SK-N-SH (cell line): ENCODE data around the gene CCDC88B. TPM values are rescaled to one million over a fixed set of nuclear protein-coding genes. Genes with fewer than 3 reads are reported as not detected.
A peak's percentile ranks its signal among the peaks of the same experiment; 100 is the strongest.

Source experiments
- CTCF ChIA-PET: fragments of 300-600, 350-600 bp; formaldehyde crosslinking; extraction: SDS; loops from one replicate; lab custom pipeline; 2021; lab: Yijun Ruan, JAX
- POLR2A ChIA-PET: fragments of 350-600 bp; sonication (Branson Sonifier 250); formaldehyde crosslinking; extraction: SDS; loops from one replicate; lab custom pipeline; 2020; ENCODE audit warnings: antibody characterized with exemption, inconsistent platforms; lab: Yijun Ruan, JAX
- DNase-seq: peaks from one replicate; pipeline ENCODE4 v3.0.0; 2012
- H2AFZ ChIP-seq: fragments of 200-600 bp; sonication (generic); 2 replicates; pipeline ENCODE4 v1.8.1; 2016; ENCODE audit warnings: antibody characterized with exemption, mild to moderate bottlenecking, low read depth
- H3F3A ChIP-seq: fragments of 200-600 bp; sonication (generic); replicated peaks from 2 replicates; pipeline ENCODE3; 2016; ENCODE audit warnings: antibody characterized with exemption, mild to moderate bottlenecking; ENCODE audit not compliant: insufficient read depth
- H3K27ac ChIP-seq, 2 experiments: fragments of 200-500 bp in 1 of 2; fragments of 200-600 bp in 1 of 2; sonication (Bioruptor generic) in 1 of 2; sonication (generic), shearing (Covaris generic) in 1 of 2; 2 replicates each; pipeline versions ENCODE4 v1.5.1 to v1.6.1; 2014 to 2016; ENCODE audit warnings: low read depth in 2 of 2, inconsistent platforms in 1 of 2, low read length in 1 of 2, mild to moderate bottlenecking in 1 of 2, mixed read lengths in 1 of 2
- H3K27me3 ChIP-seq: fragments of 200-600 bp; sonication (generic), shearing (Covaris generic); 2 replicates; pipeline ENCODE4 v1.6.1; 2016; ENCODE audit warnings: mixed run types; ENCODE audit not compliant: insufficient read depth
- H3K36me3 ChIP-seq, 2 experiments: fragments of 200-500 bp in 1 of 2; fragments of 200-600 bp in 1 of 2; sonication (Bioruptor generic) in 1 of 2; sonication (generic) in 1 of 2; replicated peaks in 1 of 2; 2 replicates each; pipeline versions ENCODE3 to v1.5.1; 2014 to 2016; ENCODE audit warnings: low read length in 1 of 2, mild to moderate bottlenecking in 1 of 2; ENCODE audit not compliant: insufficient read depth in 2 of 2, control insufficient read depth in 1 of 2
- H3K4me1 ChIP-seq, 2 experiments: fragments of 200-500 bp in 1 of 2; fragments of 200-600 bp in 1 of 2; sonication (Bioruptor generic) in 1 of 2; sonication (generic), shearing (Covaris generic) in 1 of 2; 2 replicates each; pipeline versions ENCODE4 v1.5.1 to v1.6.1; 2014 to 2016; ENCODE audit warnings: low read depth in 1 of 2, low read length in 1 of 2, mixed run types in 1 of 2; ENCODE audit not compliant: insufficient read depth in 2 of 2, control insufficient read depth in 1 of 2
- H3K4me2 ChIP-seq: fragments of 200-600 bp; sonication (generic), shearing (Covaris generic); 2 replicates; pipeline ENCODE4 v1.6.1; 2017; ENCODE audit warnings: mixed run types
- H3K4me3 ChIP-seq, 2 experiments: fragments of 200-500 bp in 1 of 2; fragments of 200-600 bp in 1 of 2; sonication (Bioruptor generic) in 1 of 2; sonication (generic), shearing (Covaris generic) in 1 of 2; 2 replicates each; pipeline versions ENCODE4 v1.5.1 to v1.8.1; 2014 to 2016; ENCODE audit warnings: low read depth in 2 of 2, inconsistent platforms in 1 of 2, low read length in 1 of 2, mild to moderate bottlenecking in 1 of 2, mixed read lengths in 1 of 2, moderate library complexity in 1 of 2
- H3K79me2 ChIP-seq: fragments of 200-600 bp; sonication (generic); 2 replicates; pipeline ENCODE4 v1.8.1; 2017; ENCODE audit warnings: mild to moderate bottlenecking; ENCODE audit not compliant: insufficient read depth
- H3K9ac ChIP-seq: fragments of 200-600 bp; sonication (generic); 2 replicates; pipeline ENCODE4 v1.6.1; 2017; ENCODE audit warnings: mixed run types
- H3K9me2 ChIP-seq: fragments of 200-600 bp; sonication (generic); 2 replicates; pipeline ENCODE4 v1.6.1; 2017; ENCODE audit warnings: mixed run types
- H3K9me3 ChIP-seq: fragments of 200-600 bp; sonication (generic); 2 replicates; pipeline ENCODE4 v1.6.1; 2017; ENCODE audit warnings: mixed run types, mild to moderate bottlenecking, moderate library complexity
- H4K20me1 ChIP-seq: fragments of 200-600 bp; sonication (generic); 2 replicates; pipeline ENCODE4 v1.6.1; 2017; ENCODE audit warnings: mild to moderate bottlenecking, mixed run types; ENCODE audit not compliant: insufficient read depth
- CHD2 ChIP-seq: fragments of 150-350 bp; IDR thresholded peaks from 2 replicates; pipeline ENCODE4 v1.6.1; 2018; ENCODE audit warnings: low read length; ENCODE audit not compliant: partially characterized antibody
- ELF1 ChIP-seq: IDR thresholded peaks from 2 replicates; pipeline ENCODE4 v1.4.0; 2012
- FOXJ3 ChIP-seq: sonication (generic); formaldehyde crosslinking; IDR thresholded peaks from 2 replicates; pipeline ENCODE4 v1.5.1; 2020; ENCODE audit warnings: mild to moderate bottlenecking, missing genetic modification reagents
- FOXM1 ChIP-seq: IDR thresholded peaks from 2 replicates; pipeline ENCODE4 v1.4.0; 2012; ENCODE audit warnings: low read depth, mild to moderate bottlenecking
- GABPA ChIP-seq: IDR thresholded peaks from 2 replicates; pipeline ENCODE4 v1.4.0; 2012; ENCODE audit warnings: low read depth, mild to moderate bottlenecking
- MEF2A ChIP-seq: IDR thresholded peaks from 2 replicates; pipeline ENCODE4 v1.4.0; 2012; ENCODE audit warnings: low read depth, borderline replicate concordance
- NRF1 ChIP-seq: IDR thresholded peaks from 2 replicates; pipeline ENCODE4 v1.6.1; 2012; ENCODE audit warnings: low read depth, mild to moderate bottlenecking, low read length
- RCOR1 ChIP-seq: fragments of 150-350 bp; IDR thresholded peaks from 2 replicates; pipeline ENCODE4 v1.6.1; 2017; ENCODE audit warnings: antibody characterized with exemption, low read length
- RFX5 ChIP-seq: IDR thresholded peaks from 2 replicates; pipeline ENCODE4 v1.6.1; 2012; ENCODE audit warnings: mild to moderate bottlenecking, improper control_type of control experiment, low read length
- RXRA ChIP-seq: IDR thresholded peaks from 2 replicates; pipeline ENCODE4 v1.4.0; 2012; ENCODE audit warnings: low read depth, mild to moderate bottlenecking, borderline replicate concordance
- SIN3A ChIP-seq: IDR thresholded peaks from 2 replicates; pipeline ENCODE4 v1.6.1; 2012; ENCODE audit warnings: low read depth, mild to moderate bottlenecking, low read length, moderate library complexity, borderline replicate concordance
- YY1 ChIP-seq: IDR thresholded peaks from 2 replicates; pipeline ENCODE4 v1.4.0; 2012; ENCODE audit warnings: low read depth, mild to moderate bottlenecking
- WGBS: methylation state at CpG from one replicate; pipeline ENCODE4 v1.1.6; 2017; ENCODE audit warnings: low lambda C conversion rate; 5-methylcytosine and 5-hydroxymethylcytosine counted together
- polyA plus RNA-seq, 3 experiments: library from polyadenylated mRNA; depleted of rRNA; stranded (reverse); fragments of >200 nt; gene quantifications; 2 replicates each; pipeline ENCODE4 v1.2.3, GENCODE V29; 2012
- TF ChIP-seq, protein P1 (sequence below): fragments of 150-350 bp; IDR thresholded peaks from 2 replicates; pipeline ENCODE4 v1.6.1; 2017; ENCODE audit warnings: antibody characterized with exemption, low read length, low read depth, borderline replicate concordance
- TF ChIP-seq, protein P2 (sequence below): IDR thresholded peaks from 2 replicates; pipeline ENCODE4 v1.4.0; 2012; ENCODE audit warnings: low read depth, borderline replicate concordance

Gene CCDC88B
- polyA plus RNA-seq, 1 of the 3 experiments (the other 2 are of a cell fraction) = 3.4 TPM

DNA sequence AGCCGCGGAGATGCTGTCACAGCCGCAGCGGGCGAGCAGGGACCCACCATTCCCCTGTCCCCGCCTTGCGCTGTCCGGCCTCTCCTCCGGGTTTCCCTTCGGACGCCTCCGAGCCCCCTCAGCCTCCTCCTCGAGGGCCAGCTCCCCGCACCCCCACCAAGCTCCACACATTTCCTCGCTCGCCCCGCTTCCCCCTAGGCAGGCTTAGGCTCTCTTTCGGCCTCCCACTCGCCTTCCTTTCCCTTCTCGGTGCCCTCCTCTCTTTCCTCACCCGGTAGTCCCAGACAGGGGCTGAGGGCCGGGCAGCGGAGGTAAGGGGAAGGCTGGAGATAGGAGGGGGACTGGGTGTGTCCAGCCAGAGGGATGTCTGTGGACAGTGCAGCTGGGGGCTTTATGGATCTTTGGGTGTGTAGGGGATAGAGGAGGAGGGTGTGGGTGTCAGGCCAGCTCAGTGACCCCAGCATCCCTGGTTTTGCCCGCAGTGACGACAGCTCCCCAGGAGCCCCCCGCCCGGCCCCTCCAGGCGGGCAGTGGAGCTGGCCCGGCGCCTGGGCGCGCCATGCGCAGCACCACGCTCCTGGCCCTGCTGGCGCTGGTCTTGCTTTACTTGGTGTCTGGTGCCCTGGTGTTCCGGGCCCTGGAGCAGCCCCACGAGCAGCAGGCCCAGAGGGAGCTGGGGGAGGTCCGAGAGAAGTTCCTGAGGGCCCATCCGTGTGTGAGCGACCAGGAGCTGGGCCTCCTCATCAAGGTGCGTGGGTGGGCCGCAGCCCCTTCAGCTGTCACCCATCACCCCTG, 47.3 kb upstream of the CCDC88B start:
- DNase-seq = no peak
- Histone ChIP-seq H2AFZ (no peak overlapping the region), H3K27me3 (peaks cover 20% of the 10 kb centered on the region), H3K4me1 (peaks cover 0 to 10% of the 10 kb centered on the region in 2 experiments; a peak in 1 of 4 replicates), H3K9ac (no peak overlapping the region), H4K20me1 (no peaks in the 10 kb centered on the region), H3K4me3 (peak overlapping the region; percentile 39 to 48; a peak in 3 of 4 replicates), H3K9me2 (no peaks in the 10 kb centered on the region), H3K79me2 (no peaks in the 10 kb centered on the region), H3K4me2 (peak overlapping the region; percentile 73; the same call in 1 of the 2 replicates), H3F3A (peaks cover 6% of the 10 kb centered on the region), H3K27ac (no peak overlapping the region), H3K36me3 (no peaks in the 10 kb centered on the region), H3K9me3 (no peaks in the 10 kb centered on the region)
- POLR2A ChIA-PET = interaction anchor here (0.6 kb wide), 1 partner anchor 87 kb away, joined by 3 read pairs; no protein-coding TSS in a partner anchor
- CTCF ChIA-PET = interaction anchor here (0.8 to 12.2 kb wide), 4 partner anchors 11 to 88 kb away, joined by 3 to 196 read pairs (median 23); partner anchors contain the start of genes CATSPERZ and ESRRA
- TF ChIP-seq RCOR1 = no peak
- 72% methylated on average over 23 of the region's 42 CpGs for WGBS

DNA sequence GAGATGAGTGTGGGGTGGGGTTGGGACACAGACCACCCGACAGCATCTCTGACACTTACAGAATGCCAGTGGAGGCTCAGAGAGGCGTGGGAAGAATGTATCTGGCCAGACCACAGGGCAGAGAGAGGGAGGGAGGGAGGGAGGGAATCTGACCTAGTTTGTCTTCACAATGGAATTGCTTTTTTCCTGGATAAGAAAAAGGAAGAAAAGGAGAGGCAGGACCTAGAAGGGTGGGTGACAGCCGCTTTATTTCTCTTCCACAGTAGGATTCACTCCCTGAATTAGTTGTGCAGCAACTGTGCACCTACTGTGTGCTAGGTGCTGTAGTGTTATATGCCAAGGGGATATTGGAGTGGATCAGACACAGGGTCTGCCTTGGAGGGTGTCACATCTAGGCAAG, 45.2 kb upstream of the CCDC88B start:
- ChIA-PET POLR2A (no interaction called here), CTCF (interaction anchor here (1.6 to 1.9 kb wide), 2 partner anchors 9 to 23 kb away, joined by 8 to 12 read pairs; no protein-coding TSS in a partner anchor)
- H3K4me2 ChIP-seq = no peak overlapping the region
- no peak for TF ChIP-seq CHD2
- TF ChIP-seq ELF1 = no peak
- no peak for TF ChIP-seq NRF1
- TF ChIP-seq MEF2A = no peak
- no peak for TF ChIP-seq RXRA
- no peak for TF ChIP-seq GABPA
- TF ChIP-seq, protein P1, sequence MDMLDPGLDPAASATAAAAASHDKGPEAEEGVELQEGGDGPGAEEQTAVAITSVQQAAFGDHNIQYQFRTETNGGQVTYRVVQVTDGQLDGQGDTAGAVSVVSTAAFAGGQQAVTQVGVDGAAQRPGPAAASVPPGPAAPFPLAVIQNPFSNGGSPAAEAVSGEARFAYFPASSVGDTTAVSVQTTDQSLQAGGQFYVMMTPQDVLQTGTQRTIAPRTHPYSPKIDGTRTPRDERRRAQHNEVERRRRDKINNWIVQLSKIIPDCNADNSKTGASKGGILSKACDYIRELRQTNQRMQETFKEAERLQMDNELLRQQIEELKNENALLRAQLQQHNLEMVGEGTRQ = no peak
- no peak for TF ChIP-seq RFX5
- no peak for TF ChIP-seq YY1
- TF ChIP-seq FOXJ3 (CRISPR knock-in tag) = no peak
- TF ChIP-seq SIN3A = no peak
- no peak for TF ChIP-seq FOXM1
- TF ChIP-seq, protein P2, sequence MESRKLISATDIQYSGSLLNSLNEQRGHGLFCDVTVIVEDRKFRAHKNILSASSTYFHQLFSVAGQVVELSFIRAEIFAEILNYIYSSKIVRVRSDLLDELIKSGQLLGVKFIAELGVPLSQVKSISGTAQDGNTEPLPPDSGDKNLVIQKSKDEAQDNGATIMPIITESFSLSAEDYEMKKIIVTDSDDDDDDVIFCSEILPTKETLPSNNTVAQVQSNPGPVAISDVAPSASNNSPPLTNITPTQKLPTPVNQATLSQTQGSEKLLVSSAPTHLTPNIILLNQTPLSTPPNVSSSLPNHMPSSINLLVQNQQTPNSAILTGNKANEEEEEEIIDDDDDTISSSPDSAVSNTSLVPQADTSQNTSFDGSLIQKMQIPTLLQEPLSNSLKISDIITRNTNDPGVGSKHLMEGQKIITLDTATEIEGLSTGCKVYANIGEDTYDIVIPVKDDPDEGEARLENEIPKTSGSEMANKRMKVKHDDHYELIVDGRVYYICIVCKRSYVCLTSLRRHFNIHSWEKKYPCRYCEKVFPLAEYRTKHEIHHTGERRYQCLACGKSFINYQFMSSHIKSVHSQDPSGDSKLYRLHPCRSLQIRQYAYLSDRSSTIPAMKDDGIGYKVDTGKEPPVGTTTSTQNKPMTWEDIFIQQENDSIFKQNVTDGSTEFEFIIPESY = no peak
- TF ChIP-seq RCOR1 = no peak
- WGBS = 56% methylated on average over 3 of the region's 3 CpGs
- peaks cover 0 to 10% of the 10 kb centered on the region in 2 experiments; a peak in 1 of 4 replicates for H3K4me1 ChIP-seq
- no peak for DNase-seq
- no peak overlapping the region for H3K9ac ChIP-seq
- peaks cover 6% of the 10 kb centered on the region for H3F3A ChIP-seq
- no peaks in the 10 kb centered on the region for H3K9me2 ChIP-seq
- H3K79me2 ChIP-seq = no peaks in the 10 kb centered on the region
- no peak overlapping the region for H3K4me3 ChIP-seq
- no peak overlapping the region for H3K27ac ChIP-seq
- no peak overlapping the region for H2AFZ ChIP-seq
- H3K36me3 ChIP-seq = no peaks in the 10 kb centered on the region
- peaks cover 20% of the 10 kb centered on the region for H3K27me3 ChIP-seq
- no peaks in the 10 kb centered on the region for H4K20me1 ChIP-seq
- no peaks in the 10 kb centered on the region for H3K9me3 ChIP-seq
